Hematopoietic multipotent progenitor cell treated with erythropoietin and hydrocortisone succinate and interleukin-3 and kit ligand, for 17 days (in vitro differentiated cells): ENCODE measurements around the gene SMIM24.
"Not testable (repeated sequence)": the region's sequence is repeated elsewhere in the genome, so short reads cannot be mapped to it uniquely, and the experiment has no call there.

ENCODE experiments used
- DNase-seq: peaks from one replicate; pipeline ENCODE4 v3.0.0-alpha.2; 2015; ENCODE audit warnings: low spot score

Gene SMIM24

DNA sequence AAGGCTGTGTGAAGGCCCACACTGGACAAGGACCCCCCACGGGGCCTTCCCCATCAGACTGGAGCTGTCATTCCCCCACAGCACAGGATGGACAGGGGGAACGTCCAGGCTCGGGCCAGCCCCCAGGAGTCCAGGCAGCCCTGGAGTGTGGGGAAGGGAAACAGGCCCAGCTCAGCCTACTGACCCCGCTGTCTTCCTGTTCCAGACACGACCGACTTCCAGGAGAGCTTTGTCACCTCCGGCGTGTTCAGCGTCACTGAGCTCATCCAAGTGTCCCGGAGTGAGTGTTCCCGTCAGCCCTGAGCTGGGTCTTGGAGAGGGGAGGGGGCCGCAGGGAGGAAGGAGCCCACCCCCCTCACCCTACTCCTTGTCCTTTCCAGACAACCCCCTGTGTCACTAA is 47.0 kb downstream of the SMIM24 start:
- DNase-seq: no peak

DNA sequence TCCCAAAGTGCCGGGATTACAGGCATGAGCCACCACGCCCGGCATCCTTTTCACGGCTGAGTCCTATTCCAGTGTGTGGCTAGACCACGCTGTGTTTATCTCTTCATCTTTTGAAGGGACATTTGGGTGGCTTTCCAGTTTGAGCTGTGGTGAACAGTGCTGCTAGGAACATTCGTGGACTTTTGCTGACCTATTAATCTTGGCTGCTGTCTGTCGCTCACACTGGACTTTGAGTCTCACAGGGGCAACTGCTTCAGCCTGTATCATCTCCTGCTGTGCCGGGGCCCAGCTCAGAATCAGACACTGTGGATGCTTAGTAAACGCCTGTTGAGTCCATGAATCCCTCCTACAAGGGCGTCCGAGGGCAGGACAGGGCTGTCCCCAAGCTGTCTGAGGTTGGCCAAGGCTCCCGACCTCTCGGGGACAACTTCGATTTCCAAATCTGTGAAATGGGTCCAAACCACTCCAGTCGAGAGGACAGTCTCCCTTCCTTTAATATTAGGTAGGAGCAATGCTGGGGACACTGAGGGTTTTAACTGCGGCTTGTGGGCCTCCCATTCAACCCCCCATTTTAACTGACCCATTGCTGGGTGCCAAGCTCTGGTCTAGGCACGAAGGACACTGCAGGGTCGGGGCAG is 48.4 kb downstream of the SMIM24 start:
- DNase-seq: no peak

- DNase-seq: not testable (repeated sequence)
These were observed 50.0 kb downstream of the SMIM24 start for GRCh38 chr19:3430366-3430680.

- no peak for DNase-seq
These were observed 53.9 kb downstream of the SMIM24 start for GRCh38 chr19:3426433-3426832.
